K562 (cell line): ENCODE results near the gene ZNF581. TPM values are rescaled to one million over a fixed set of nuclear protein-coding genes. Genes with fewer than 3 reads are reported as not detected.

Source experiments
- ARID1B ChIP-seq: fragments of 450-650 bp; IDR thresholded peaks from 2 replicates; pipeline ENCODE4 v1.6.1; 2016; ENCODE audit warnings: antibody characterized with exemption, mild to moderate bottlenecking, inconsistent platforms
- ARID2 ChIP-seq: fragments of 450-650 bp; IDR thresholded peaks from 2 replicates; pipeline ENCODE4 v1.6.1; 2017; ENCODE audit warnings: antibody characterized with exemption, mild to moderate bottlenecking
- CBFA2T3 ChIP-seq: fragments of 450-650 bp; IDR thresholded peaks from 2 replicates; pipeline ENCODE4 v1.6.1; 2017
- CBX3 ChIP-seq, 2 experiments: IDR thresholded peaks; 1 replicate in 1 of 2; 2 replicates in 1 of 2; pipeline ENCODE4 v1.6.1; 2012; ENCODE audit warnings: inconsistent platforms in 2 of 2, low read length in 2 of 2, borderline replicate concordance in 1 of 2, control low read depth in 1 of 2
- CHD2 ChIP-seq: IDR thresholded peaks from 2 replicates; pipeline ENCODE4 v1.6.1; 2011; ENCODE audit warnings: low read depth, low read length
- HDAC2 ChIP-seq: fragments of 450-650 bp; IDR thresholded peaks from 2 replicates; pipeline ENCODE4 v1.6.1; 2016; ENCODE audit warnings: mild to moderate bottlenecking
- SMAD2 ChIP-seq: fragments of 150-350 bp; IDR thresholded peaks from 2 replicates; pipeline ENCODE4 v1.6.1; 2014; ENCODE audit warnings: low read depth, mild to moderate bottlenecking, low read length
- UBTF ChIP-seq, 2 experiments: IDR thresholded peaks; 2 replicates each; pipeline ENCODE4 v1.6.1; 2012; ENCODE audit warnings: improper control_type of control experiment in 2 of 2, low read depth in 2 of 2, low read length in 2 of 2, borderline replicate concordance in 1 of 2
- ZBTB40 ChIP-seq, 2 experiments: fragments of 450-650 bp in 1 of 2; sonication (generic) in 1 of 2; formaldehyde crosslinking in 1 of 2; IDR thresholded peaks; 2 replicates each; pipeline versions ENCODE4 v1.7.1 to v1.9.0; 2016 to 2022; ENCODE audit warnings: inconsistent platforms in 1 of 2, mild to moderate bottlenecking in 1 of 2, missing genetic modification reagents in 1 of 2
- ZFP36 ChIP-seq: fragments of 150-350 bp; IDR thresholded peaks from 2 replicates; pipeline ENCODE4 v1.6.1; 2018; ENCODE audit warnings: low read length, low read depth; ENCODE audit not compliant: partially characterized antibody
- ZNF134 ChIP-seq: fragments of 250-450 bp; sonication (Bioruptor Pico); conservative IDR thresholded peaks from 2 replicates; pipeline ENCODE4 v1.4.0; 2020
- ZNF589 ChIP-seq: fragments of 200-800 bp; sonication (Bioruptor generic); IDR thresholded peaks from 2 replicates; pipeline ENCODE4 v1.6.1; 2016; ENCODE audit warnings: low read depth, missing genetic modification characterization, missing compliant biosample characterization
- polyA plus RNA-seq, 8 experiments: library from polyadenylated mRNA; depleted of rRNA in 4 of 8; stranded (reverse) in 5 of 8; unstranded in 3 of 8; fragments of >200 nt; fragmentation: Nextera tagmentation in 2 of 8; fragmentation: Illumina TruSeq in 1 of 8; extraction: Ambion mirVana in 2 of 8; extraction: Trizol in 1 of 8; gene quantifications; 2 replicates each; pipeline versions ENCODE4 v1.2.1 to v1.2.3, GENCODE V29; 2011 to 2014; ENCODE audit warnings: inconsistent platforms in 1 of 8, missing spikeins in 1 of 8
- total RNA-seq, 7 experiments: library from RNA; depleted of rRNA in 6 of 7; stranded (reverse); fragments of >200 nt in 6 of 7; fragmentation: Illumina TruSeq in 2 of 7; extraction: Trizol in 2 of 7; gene quantifications; 2 replicates each; pipeline versions ENCODE4 v1.2.1 to v1.2.3, GENCODE V29; 2011 to 2021; ENCODE audit warnings: low replicate concordance in 1 of 7
- TF ChIP-seq, protein P1 (sequence below): sonication (generic); formaldehyde crosslinking; IDR thresholded peaks from 2 replicates; pipeline ENCODE4 v1.9.0; 2022; ENCODE audit warnings: mild to moderate bottlenecking, missing genetic modification reagents

ZNF581 gene
- total and polyA plus RNA-seq, 9 of the 15 experiments (the other 6 are each of a cell fraction or from before 2014, with no cell fraction given) = 2.4 to 39.4 (median 15.4) TPM

DNA sequence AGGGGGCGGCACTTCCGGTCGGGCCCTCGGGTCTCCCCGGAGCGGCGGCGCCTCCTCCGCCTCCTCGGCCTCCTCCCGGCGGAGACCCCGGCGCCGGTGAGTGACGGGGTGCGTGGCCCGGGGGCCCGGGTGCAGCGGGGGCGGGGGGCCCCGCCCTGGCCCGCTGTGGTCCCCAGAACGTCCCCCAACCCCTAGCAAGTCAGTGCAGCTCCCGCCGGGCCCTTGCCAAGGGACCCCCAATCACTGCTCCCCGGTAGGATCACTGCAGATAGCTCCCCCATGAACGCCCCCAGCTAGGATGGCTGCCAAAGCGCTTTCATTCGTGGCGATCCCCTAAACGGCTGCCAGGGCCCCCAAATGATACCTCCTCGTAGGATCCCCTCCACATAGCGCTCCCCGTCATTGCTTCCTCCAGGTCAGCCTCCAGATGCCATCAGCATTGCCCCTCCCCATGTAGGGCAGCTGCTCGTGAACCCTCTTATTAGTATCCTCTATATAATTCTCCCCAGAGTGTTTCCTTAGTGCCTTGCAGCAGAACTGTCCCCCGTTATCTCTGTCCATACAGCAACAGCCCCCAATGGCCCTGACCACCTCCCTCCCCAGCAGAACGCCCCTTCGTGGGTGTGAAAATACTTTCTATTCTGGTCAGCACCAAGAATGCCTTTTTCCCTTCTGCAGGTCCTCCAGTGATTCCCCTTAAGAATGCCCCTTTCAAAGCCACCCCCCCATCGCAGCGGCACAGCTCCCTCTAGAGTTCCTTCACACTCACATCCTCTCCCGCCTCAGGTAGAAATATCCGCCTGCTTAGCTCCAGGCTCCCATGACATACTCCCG is 37.6 kb upstream of the ZNF581 start, which contains the start of gene ZNF865 (continued):
- TF ChIP-seq ZBTB40 (IDR thresholded peaks at IDR 0.05) (0 out of 2 replicates have a peak, but pooled peaks have one; percentile 23), ZBTB40 (CRISPR knock-in tag; IDR thresholded peaks at IDR 0.05) (no peak), ZNF589 (no peak), ZFP36 (no peak), CBFA2T3 (peak; percentile 5; the same call in 1 of the 2 replicates), ARID2 (peak; percentile 88), SMAD2 (no peak), HDAC2 (peak; percentile 65; the same call in 1 of the 2 replicates), ARID1B (peak; percentile 42), CBX3 (IDR thresholded peaks at IDR 0.05; ENCODE audit: borderline replicate concordance in 1 of 2, low read length in 2 of 2) (peak in 1 of 2 experiments; percentile 71; a peak in 1 of 3 replicates), CHD2 (no peak; the same call in 1 of the 2 replicates), ZNF134 (CRISPR knock-in tag) (no peak), UBTF (IDR thresholded peaks at IDR 0.05; ENCODE audit: borderline replicate concordance in 1 of 2, low read depth in 2 of 2, low read length in 2 of 2) (no peak; a peak in 1 of 4 replicates)
- TF ChIP-seq, protein P1, sequence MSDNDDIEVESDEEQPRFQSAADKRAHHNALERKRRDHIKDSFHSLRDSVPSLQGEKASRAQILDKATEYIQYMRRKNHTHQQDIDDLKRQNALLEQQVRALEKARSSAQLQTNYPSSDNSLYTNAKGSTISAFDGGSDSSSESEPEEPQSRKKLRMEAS (CRISPR knock-in tag) = peak; percentile 62; the same call in 1 of the 2 replicates
